Measurements from ENCODE around the gene DUSP3.
A peak's percentile ranks its signal among the peaks of the same experiment; 100 is the strongest.

Gene DUSP3

DNA sequence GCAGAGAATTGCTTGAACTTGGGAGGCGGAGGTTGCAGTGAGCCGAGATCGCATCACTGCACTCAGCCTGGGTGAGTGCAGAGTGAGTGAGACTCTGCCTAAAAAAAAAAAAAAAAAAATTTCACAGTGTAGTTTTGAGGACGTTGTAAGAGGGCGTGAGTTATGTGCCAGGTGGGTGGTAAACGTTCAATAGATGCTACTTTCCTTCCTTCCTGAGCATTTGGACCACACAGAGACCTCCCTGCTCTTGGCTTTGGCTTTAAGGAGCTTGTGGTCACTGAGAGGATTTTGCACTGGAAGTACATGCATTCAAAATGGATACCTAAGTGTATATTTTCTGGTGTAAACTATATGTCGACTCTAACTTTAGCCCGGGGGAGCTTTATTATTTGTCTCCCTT, 50.7 kb downstream of the DUSP3 start:
- H3K4me3 ChIP-seq (replicated peaks; ENCODE audit: low read depth, low read length), result no peak overlapping the region
- DNase-seq (ENCODE audit: low read depth), result no peak
- TF ChIP-seq, protein P1, sequence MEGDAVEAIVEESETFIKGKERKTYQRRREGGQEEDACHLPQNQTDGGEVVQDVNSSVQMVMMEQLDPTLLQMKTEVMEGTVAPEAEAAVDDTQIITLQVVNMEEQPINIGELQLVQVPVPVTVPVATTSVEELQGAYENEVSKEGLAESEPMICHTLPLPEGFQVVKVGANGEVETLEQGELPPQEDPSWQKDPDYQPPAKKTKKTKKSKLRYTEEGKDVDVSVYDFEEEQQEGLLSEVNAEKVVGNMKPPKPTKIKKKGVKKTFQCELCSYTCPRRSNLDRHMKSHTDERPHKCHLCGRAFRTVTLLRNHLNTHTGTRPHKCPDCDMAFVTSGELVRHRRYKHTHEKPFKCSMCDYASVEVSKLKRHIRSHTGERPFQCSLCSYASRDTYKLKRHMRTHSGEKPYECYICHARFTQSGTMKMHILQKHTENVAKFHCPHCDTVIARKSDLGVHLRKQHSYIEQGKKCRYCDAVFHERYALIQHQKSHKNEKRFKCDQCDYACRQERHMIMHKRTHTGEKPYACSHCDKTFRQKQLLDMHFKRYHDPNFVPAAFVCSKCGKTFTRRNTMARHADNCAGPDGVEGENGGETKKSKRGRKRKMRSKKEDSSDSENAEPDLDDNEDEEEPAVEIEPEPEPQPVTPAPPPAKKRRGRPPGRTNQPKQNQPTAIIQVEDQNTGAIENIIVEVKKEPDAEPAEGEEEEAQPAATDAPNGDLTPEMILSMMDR (IDR thresholded peaks at IDR 0.05; ENCODE audit: low read length, missing control alignments), result no peak

DNA sequence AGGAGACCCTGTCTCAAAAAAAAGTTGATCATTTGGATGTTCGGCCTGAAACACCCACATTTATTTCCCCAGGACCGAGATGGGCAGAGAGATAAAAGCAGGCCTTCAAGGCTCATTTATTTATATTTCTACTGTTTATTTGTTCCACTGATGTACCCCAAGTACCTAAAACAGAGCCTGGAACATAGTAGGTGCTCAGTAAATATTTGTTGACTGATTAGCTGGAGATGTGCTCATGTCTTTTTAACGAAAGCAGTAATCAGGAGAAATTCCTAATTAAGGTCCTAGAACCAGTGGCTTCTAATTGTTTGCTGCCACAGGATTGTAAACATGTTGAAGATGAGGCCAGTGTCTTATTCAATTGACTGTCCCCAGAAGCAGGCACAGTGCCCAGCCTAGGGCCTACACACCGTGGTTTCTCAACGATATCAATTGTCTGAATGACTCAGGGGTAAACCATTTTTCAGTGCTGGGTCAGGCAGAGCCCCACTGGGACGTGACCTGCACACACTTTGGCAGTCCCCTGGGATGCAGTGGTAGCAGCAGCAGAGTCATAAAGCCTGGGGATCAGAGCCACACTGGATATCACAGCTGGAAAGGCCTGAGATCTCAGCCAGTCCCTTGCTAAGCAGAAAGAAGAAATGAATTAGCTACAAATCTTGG, 54.9 kb downstream of the DUSP3 start:
- TF ChIP-seq, protein P1 (IDR thresholded peaks at IDR 0.05; ENCODE audit: low read length, missing control alignments), result no peak
- peak; percentile 75 for DNase-seq (ENCODE audit: low read depth)
- no peak overlapping the region for H3K4me3 ChIP-seq (replicated peaks; ENCODE audit: low read depth, low read length)

DNA sequence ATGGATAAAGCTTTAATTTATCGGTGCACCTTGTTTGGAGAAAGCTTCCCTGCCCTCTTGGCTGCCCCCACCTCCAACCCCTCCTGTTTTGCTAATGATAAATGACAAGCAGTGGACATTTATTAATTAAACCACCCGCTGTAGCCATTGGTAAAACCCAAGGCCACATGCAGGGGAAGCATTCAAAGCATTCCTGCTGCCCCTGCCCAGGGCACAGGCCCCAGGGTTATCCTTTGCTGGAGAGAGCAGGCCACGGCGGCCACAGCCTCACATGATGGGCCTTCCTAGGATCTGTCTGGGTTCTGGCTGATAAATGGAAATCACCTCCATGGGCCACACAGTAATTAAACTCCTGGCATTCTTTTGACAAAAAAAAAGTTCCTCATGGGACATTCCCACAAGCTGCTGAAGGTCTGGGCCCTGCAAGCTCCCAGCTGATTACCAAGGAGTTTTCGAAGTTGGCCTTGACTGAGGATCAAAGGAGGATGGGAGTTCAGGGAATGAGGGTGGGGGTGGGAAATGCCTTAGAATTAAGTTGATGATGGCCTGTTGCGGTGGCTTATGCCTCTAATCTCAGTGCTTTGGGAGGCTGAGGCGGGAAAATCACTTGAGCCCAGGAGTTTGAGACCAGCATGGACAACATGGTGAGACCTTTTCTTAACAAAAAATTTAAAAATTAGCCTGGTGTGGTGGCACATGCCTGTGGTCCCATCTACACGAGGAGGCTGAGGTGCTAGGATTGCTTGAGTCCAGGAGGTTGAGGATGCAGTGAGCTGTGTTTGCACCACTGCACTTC, 55.7 kb downstream of the DUSP3 start:
- no peak for DNase-seq (ENCODE audit: low read depth)
- no peak overlapping the region for H3K4me3 ChIP-seq (replicated peaks; ENCODE audit: low read depth, low read length)
- TF ChIP-seq, protein P1 (IDR thresholded peaks at IDR 0.05; ENCODE audit: low read length, missing control alignments), result no peak

DNA sequence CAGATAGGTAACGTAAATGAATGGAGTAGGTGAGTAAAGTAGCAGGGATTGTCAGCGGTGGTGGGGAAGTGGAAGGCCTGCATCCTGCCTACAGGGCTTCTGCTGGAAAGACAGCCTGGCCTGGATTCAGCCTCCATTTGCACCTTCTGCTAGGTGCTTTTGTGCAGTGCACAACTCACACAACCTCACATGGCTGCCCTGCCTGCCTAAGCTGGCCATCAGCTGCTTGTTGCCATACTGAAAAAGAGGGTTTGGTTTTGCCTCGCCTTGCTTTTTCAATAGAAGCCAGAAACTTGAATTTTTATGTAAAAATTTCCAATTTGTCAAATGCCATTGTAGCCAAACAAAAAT, 56.5 kb downstream of the DUSP3 start:
- H3K4me3 ChIP-seq (replicated peaks; ENCODE audit: low read depth, low read length), result no peak overlapping the region
- no peak for DNase-seq (ENCODE audit: low read depth)
- TF ChIP-seq, protein P1 (IDR thresholded peaks at IDR 0.05; ENCODE audit: low read length, missing control alignments), result no peak

DNA sequence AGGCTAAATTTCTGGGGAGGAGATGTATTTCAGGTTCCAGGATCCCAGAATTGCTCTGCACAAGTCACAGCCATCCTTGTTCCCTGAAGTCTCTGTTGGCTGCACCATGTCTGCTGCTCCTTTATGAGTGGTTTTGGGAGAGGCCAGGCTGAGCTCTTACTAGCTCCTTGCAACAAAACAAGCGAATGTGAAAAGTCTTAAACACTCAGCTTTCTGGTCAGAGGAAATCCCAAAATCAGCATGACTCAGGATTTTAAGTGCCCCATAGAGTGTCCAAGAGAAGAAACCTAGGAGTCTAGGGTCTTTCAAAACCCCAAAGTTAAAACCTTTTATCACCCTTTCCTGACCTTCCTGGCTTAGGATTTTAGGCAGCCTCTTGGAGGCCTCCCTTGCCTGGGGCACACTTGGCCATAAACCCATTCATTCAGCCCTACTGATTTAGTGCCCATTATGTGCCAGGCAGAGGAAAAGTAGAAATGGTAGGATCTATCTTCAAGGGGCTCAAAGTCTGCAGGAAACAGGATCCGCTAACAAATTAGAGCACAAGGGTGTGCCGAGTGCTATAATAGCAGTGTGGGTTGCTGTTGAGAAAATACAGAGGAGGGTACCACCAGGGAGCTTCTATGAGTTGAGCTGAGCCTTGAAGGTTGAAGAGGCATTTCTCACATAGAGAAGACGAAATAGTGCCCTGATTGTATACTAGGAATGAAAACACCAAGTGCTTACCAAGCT, 57.1 kb downstream of the DUSP3 start:
- TF ChIP-seq, protein P1 (IDR thresholded peaks at IDR 0.05; ENCODE audit: low read length, missing control alignments), result no peak
- H3K4me3 ChIP-seq (replicated peaks; ENCODE audit: low read depth, low read length), result no peak overlapping the region
- DNase-seq (ENCODE audit: low read depth), result peak; percentile 46

DNA sequence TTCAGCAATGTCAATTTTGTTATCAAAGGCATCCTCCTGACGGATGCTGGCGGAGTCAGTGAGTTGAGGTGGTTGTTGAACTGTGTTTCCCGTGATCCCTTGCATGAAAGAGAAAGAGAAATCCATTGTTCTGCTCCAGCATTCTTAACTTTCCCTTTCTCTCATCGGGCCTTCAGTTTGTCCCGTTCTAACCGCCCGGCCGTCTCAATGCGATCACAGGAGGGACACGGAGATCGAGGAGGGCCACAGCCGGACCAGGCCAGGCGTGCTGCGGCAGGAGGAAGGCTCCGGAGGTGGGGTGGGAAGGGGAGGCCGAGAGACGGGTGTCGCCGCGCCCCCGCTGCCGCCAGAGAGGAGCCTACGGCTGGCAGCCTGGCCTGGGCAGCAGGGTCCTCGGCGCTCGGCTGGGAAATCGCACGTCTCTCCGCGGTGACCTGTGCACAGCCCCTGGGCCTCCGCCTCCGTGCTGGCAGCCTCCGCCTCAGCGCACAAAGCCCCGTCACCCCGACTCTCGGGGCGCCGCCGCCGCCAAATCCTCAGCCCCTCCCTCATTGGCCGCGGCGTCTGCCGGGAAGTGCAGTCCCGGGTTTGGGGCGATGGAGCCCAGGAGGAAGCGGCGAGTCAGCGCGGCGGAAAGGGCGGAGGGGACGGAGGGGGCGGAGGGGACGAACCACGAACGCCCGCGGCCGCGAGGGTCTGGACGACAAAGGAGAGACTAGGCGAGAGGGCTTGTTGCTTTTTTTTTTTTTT, 58.3 kb downstream of the DUSP3 start:
- peak; percentile 61 for DNase-seq (ENCODE audit: low read depth)
- TF ChIP-seq, protein P1 (IDR thresholded peaks at IDR 0.05; ENCODE audit: low read length, missing control alignments), result no peak
- peak overlapping the region; percentile 51 for H3K4me3 ChIP-seq (replicated peaks; ENCODE audit: low read depth, low read length)

Measured in fibroblast of pulmonary artery (primary cell).